Measurements from ENCODE around the gene CBY2. TPM values are rescaled to one million over a fixed set of nuclear protein-coding genes. Genes with fewer than 3 reads are reported as not detected.

CBY2 gene
- total RNA-seq, 1 donor from 2014 or later: not detected

DNA sequence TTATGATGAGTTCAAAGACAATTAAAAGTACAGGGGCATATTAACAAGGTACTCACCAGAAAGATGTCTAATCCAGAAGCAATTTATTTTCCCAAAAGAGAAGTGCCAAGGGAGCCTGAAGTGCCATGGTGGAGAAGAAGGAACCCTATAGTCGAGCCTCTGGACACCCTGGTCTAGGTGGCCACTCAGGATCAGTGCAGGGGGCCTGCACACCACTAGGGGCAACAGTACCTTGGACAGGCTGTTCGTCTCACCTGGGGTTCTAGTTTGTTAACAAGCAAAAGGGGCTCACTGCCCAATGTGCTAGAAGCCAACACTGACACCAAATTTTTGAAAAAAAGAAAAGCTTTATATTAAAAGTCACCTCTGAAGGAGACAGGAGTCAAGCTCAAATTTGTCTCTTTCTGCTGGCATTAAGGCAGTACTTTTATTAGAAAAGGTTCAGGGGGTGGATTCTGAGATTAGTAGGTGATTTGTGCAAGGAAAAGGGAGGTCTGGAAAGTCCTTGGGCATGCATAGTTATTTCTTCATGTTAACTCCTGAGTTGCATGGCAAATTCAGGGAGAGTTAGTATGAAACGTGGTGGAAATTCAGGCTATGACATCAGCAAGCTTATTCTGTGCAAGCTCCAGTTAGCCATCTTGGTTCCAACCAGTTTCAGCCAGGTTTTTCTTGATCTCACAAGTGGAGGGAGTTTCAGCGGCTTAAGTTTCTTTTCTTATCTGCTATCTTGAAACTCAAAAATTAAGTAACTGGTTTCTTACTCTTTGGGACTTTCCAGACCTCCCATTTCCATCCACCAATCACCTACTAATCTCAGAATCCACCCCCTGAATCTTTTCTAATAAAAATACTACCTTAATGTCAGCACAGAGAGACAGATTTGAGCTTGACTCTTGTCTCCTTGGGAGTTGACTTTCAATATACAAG, 884 bp upstream of the CBY2 start:
- Histone ChIP-seq H3K36me3 (ENCODE audit: control insufficient read depth, insufficient read depth, low read length) (no peaks in the 10 kb centered on the region), H3K4me3 (ENCODE audit: low read depth, low read length) (no peak overlapping the region), H3K27me3 (ENCODE audit: control insufficient read depth, insufficient read depth, low read length) (peaks cover 2% of the 10 kb centered on the region)
- TF ChIP-seq, protein P1, sequence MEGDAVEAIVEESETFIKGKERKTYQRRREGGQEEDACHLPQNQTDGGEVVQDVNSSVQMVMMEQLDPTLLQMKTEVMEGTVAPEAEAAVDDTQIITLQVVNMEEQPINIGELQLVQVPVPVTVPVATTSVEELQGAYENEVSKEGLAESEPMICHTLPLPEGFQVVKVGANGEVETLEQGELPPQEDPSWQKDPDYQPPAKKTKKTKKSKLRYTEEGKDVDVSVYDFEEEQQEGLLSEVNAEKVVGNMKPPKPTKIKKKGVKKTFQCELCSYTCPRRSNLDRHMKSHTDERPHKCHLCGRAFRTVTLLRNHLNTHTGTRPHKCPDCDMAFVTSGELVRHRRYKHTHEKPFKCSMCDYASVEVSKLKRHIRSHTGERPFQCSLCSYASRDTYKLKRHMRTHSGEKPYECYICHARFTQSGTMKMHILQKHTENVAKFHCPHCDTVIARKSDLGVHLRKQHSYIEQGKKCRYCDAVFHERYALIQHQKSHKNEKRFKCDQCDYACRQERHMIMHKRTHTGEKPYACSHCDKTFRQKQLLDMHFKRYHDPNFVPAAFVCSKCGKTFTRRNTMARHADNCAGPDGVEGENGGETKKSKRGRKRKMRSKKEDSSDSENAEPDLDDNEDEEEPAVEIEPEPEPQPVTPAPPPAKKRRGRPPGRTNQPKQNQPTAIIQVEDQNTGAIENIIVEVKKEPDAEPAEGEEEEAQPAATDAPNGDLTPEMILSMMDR (IDR thresholded peaks at IDR 0.05; ENCODE audit: insufficient read depth, low read length, poor library complexity, severe bottlenecking): no peak
- DNase-seq (ENCODE audit: low read depth): no peak

DNA sequence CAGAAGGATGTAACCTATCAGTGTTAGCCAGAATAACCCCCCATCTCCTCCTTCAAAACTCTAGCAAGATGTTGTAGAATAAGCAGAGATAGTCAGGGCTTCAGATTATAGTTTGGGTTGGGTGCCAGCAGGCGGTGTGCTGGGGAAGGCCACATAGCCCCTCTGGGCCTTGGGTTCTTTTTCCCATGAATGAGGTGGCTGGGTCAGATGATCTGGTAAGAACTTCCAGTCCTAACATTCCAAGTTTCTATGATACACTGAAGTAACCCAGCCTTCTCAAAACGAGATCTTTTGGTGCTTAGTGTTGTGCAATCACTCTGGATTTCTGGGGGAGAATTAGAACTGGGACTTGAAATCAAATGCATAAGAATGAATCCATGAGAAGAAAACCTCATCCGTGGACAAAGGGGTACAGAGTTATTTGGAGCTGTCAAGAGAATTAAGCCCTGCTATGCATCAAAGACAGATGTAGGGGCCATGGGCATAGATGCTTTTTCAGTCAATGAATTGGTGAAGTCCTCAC, 810 bp downstream of the CBY2 start:
- H3K36me3 ChIP-seq (ENCODE audit: control insufficient read depth, insufficient read depth, low read length): no peaks in the 10 kb centered on the region
- no peak for DNase-seq (ENCODE audit: low read depth)
- no peak overlapping the region for H3K4me3 ChIP-seq (ENCODE audit: low read depth, low read length)
- peaks cover 2% of the 10 kb centered on the region for H3K27me3 ChIP-seq (ENCODE audit: control insufficient read depth, insufficient read depth, low read length)
- TF ChIP-seq, protein P1 (IDR thresholded peaks at IDR 0.05; ENCODE audit: insufficient read depth, low read length, poor library complexity, severe bottlenecking): no peak

DNA sequence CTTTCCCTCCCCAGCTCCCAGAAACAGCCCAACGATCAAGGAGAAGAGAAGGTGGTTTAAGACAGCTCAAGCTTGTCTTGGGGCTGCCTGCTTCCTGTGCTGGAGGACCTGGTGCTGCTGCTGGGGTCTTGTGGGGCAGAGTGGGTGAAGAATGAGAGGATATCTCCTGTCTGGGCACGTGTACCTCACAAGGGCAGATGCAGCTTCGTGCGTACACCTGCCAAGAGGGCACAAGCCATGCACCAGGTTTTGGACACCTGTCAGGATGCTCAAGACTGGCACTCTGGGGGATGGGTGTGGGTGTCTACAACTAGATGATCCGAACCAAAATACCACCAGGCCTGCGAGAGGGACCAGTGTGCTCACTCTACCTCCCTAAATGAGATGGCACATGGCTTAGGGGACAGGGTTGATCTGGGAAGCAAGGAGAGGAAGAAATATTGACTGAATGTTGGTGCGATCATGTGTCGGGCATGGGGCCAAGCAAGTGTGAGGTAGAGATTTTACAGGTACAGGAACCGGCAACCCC, 2.2 kb downstream of the CBY2 start:
- DNase-seq (ENCODE audit: low read depth): no peak
- TF ChIP-seq, protein P1 (IDR thresholded peaks at IDR 0.05; ENCODE audit: insufficient read depth, low read length, poor library complexity, severe bottlenecking): no peak
- Histone ChIP-seq H3K4me3 (ENCODE audit: low read depth, low read length) (no peak overlapping the region), H3K36me3 (ENCODE audit: control insufficient read depth, insufficient read depth, low read length) (no peaks in the 10 kb centered on the region), H3K27me3 (ENCODE audit: control insufficient read depth, insufficient read depth, low read length) (peaks cover 2% of the 10 kb centered on the region)

DNA sequence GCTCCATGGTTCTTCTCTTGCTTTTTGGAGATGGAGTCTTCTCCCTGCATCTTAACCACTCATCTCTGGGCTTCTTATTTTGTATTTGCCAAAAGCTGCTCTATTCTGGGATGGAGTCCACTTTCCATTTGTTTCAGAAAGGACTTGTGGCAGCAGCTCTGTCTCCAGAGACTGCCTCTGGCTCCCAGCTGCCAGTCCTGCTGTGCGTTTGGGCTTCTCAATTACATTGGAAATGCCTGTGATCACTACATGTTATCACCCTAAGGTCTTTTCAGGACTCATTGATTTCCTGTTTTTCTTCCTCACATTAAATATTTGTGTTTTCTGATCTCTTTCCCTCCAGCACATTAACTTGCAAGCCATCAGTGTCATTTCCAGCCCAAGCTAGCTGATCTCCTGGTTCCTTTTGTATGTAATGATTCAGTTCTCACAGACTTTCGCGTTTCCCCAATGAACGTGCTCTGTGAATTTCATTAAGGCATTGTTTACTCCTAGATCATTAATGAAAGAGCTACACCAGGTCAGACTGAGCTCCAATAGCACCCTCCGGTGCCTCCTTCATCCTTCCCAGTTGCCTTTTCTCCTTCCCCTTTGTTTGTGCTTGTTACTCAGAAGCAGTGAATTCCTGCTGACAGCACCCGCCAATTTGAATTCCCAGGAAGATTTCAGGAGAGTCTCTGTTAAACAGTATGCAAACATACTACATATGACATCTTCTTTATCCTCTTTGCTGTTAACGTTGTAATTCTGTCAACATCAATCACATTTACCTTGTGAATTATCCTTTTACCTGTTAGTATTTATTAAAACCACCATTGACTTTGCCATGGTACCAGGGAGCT, 3.0 kb downstream of the CBY2 start:
- DNase-seq (ENCODE audit: low read depth): no peak
- Histone ChIP-seq H3K36me3 (ENCODE audit: control insufficient read depth, insufficient read depth, low read length) (no peaks in the 10 kb centered on the region), H3K27me3 (ENCODE audit: control insufficient read depth, insufficient read depth, low read length) (peaks cover 2% of the 10 kb centered on the region), H3K4me3 (ENCODE audit: low read depth, low read length) (no peak overlapping the region)
- TF ChIP-seq, protein P1 (IDR thresholded peaks at IDR 0.05; ENCODE audit: insufficient read depth, low read length, poor library complexity, severe bottlenecking): no peak

DNA sequence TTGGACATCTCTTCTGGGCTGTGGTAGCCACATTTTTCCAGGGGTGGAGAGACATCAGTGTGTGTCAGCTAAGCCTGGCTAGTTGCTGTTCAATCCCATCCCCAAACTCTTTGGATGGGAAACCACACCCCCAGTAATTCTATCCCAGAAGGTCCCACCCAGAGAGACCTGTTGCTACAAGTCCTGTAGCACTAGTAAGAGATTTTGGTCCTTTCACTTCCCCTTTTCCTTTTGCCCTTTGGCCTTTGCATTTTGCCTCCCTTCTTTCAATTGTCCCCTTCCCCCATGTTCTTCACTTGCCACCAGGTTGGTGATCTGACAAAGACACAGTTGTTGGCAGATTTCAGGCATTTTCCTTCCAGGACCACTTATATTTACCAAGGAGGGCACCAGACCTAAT, 3.8 kb downstream of the CBY2 start:
- Histone ChIP-seq H3K27me3 (ENCODE audit: control insufficient read depth, insufficient read depth, low read length) (peaks cover 2% of the 10 kb centered on the region), H3K36me3 (ENCODE audit: control insufficient read depth, insufficient read depth, low read length) (no peaks in the 10 kb centered on the region), H3K4me3 (ENCODE audit: low read depth, low read length) (no peak overlapping the region)
- DNase-seq (ENCODE audit: low read depth): no peak
- TF ChIP-seq, protein P1 (IDR thresholded peaks at IDR 0.05; ENCODE audit: insufficient read depth, low read length, poor library complexity, severe bottlenecking): no peak
